ENCODE data around the gene MXD4.

- TF ChIP-seq CTCF (conservative IDR thresholded peaks at IDR 0.05; ENCODE audit: low read depth, low read length) = no peak
- no peak for TF ChIP-seq EZH2 (IDR thresholded peaks at IDR 0.05; ENCODE audit: low read length, unreplicated experiment)
Measured at GRCh38 chr4:2258091-2259035, 3.5 kb downstream of the MXD4 start.
